Brain microvascular endothelial cell (primary cell): ENCODE results near the gene TRIM38.

ENCODE experiments used
- DNase-seq: peaks from one replicate; pipeline ENCODE4 v3.0.0-alpha.2; 2020
- H3K27ac ChIP-seq: fragments of 250-450 bp; sonication (Bioruptor Pico); 2 replicates; pipeline ENCODE4 v1.5.1; 2020; ENCODE audit warnings: mild to moderate bottlenecking, moderate library complexity
- H3K27me3 ChIP-seq: fragments of 250-450 bp; sonication (Bioruptor Pico); replicated peaks from 2 replicates; pipeline ENCODE4 v1.5.1; 2020; ENCODE audit warnings: mild to moderate bottlenecking
- H3K36me3 ChIP-seq: fragments of 250-450 bp; sonication (Bioruptor Pico); replicated peaks from 2 replicates; pipeline ENCODE4 v1.5.1; 2020; ENCODE audit warnings: mild to moderate bottlenecking
- H3K4me3 ChIP-seq: 2 replicates; pipeline ENCODE4 v1.5.1; 2011; ENCODE audit warnings: low read depth, mild to moderate bottlenecking, control low read depth, low read length, moderate library complexity
- in situ Hi-C: cut with HindIII; loops from 2 replicates; pipeline ENCODE4 v1.10.0; 2017; ENCODE audit warnings: low sequenced_read_pairs, low pct_ligation_motif_present
- TF ChIP-seq, protein P1 (sequence below): IDR thresholded peaks from 2 replicates; pipeline ENCODE4 v1.5.1; 2011; ENCODE audit warnings: low read depth, mild to moderate bottlenecking, moderate library complexity, low read length, control low read depth, inconsistent platforms; ENCODE audit errors: missing control alignments

TRIM38 gene

DNA sequence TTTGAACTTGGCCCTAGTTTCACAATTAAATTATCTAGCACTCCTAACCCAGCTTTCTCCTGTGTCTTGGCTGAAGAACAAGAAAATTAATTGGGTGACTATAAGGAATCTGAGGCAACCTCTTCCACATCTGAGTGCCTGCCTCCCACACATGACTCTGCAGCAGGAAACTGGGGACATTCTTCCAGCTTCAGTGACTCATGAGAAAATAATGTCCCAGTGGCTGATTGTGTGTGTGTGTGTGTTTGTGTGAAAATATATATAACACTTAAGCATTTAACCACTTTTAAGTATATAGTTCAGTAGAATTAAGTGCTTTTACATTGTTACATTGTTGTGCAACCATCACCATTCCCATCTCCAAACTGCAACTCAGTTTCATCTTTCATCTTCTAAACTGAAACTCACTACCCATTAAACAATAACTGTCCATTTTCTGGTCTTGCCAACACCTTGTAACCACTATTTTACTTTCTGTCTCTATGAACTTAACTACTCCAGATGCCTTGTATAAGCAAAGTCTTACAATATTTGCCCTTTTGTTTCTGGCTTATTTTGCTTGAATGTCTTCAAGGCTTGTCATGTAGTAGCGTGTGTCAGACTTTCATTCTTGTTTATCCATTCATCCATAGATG is 8.7 kb downstream of the TRIM38 start:
- in situ Hi-C loops: no loop called here
- TF ChIP-seq, protein P1, sequence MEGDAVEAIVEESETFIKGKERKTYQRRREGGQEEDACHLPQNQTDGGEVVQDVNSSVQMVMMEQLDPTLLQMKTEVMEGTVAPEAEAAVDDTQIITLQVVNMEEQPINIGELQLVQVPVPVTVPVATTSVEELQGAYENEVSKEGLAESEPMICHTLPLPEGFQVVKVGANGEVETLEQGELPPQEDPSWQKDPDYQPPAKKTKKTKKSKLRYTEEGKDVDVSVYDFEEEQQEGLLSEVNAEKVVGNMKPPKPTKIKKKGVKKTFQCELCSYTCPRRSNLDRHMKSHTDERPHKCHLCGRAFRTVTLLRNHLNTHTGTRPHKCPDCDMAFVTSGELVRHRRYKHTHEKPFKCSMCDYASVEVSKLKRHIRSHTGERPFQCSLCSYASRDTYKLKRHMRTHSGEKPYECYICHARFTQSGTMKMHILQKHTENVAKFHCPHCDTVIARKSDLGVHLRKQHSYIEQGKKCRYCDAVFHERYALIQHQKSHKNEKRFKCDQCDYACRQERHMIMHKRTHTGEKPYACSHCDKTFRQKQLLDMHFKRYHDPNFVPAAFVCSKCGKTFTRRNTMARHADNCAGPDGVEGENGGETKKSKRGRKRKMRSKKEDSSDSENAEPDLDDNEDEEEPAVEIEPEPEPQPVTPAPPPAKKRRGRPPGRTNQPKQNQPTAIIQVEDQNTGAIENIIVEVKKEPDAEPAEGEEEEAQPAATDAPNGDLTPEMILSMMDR: no peak
- no peaks in the 10 kb centered on the region for H3K27me3 ChIP-seq
- no peak overlapping the region for H3K4me3 ChIP-seq
- H3K36me3 ChIP-seq: peaks cover 71% of the 10 kb centered on the region
- peak overlapping the region; percentile 65 for H3K27ac ChIP-seq
- peak; percentile 86 for DNase-seq

DNA sequence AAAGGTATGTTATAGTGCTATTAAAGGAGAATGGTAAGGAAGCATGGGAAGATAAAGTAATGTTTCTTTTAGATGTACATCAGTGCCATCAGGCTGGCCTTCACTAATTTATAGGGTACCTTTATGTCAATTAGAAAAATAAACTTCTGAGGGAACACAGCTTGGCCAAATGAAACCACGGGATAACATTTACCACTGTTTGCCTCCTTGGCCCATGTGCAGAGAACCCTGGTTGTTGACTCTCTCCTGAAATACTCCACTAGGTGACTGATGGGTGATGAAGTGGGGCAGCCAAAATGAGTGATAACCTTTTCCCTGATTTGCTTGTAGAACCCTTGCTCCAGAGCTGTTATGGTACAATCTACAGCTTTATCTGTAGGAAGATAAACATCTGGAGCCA is 9.5 kb downstream of the TRIM38 start:
- Histone ChIP-seq H3K4me3 (no peak overlapping the region), H3K36me3 (peaks cover 70% of the 10 kb centered on the region), H3K27ac (peak overlapping the region; percentile 65), H3K27me3 (no peaks in the 10 kb centered on the region)
- DNase-seq: no peak
- in situ Hi-C loops: no loop called here
- TF ChIP-seq, protein P1: no peak

DNA sequence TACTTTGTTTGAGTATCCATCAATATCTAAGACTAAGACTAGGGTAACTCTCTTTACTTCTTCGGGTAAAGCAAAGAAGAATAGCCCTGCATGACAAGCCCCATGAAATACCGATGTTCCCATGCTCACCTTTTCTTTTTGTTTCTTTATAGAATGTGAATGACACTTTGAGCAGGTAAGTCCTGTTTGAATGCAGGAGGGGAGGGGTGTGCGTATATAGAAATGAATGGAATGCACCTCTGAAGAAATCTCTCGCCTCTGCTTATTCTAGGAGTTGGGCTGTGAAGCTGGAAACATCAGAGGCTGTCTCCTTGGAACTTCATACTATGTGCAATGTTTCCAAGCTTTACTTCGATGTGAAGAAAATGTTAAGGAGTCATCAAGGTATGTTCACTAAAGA is 10.3 kb downstream of the TRIM38 start:
- TF ChIP-seq, protein P1: no peak
- in situ Hi-C loops: no loop called here
- Histone ChIP-seq H3K36me3 (peaks cover 68% of the 10 kb centered on the region), H3K4me3 (no peak overlapping the region), H3K27ac (no peak overlapping the region), H3K27me3 (no peaks in the 10 kb centered on the region)
- no peak for DNase-seq

DNA sequence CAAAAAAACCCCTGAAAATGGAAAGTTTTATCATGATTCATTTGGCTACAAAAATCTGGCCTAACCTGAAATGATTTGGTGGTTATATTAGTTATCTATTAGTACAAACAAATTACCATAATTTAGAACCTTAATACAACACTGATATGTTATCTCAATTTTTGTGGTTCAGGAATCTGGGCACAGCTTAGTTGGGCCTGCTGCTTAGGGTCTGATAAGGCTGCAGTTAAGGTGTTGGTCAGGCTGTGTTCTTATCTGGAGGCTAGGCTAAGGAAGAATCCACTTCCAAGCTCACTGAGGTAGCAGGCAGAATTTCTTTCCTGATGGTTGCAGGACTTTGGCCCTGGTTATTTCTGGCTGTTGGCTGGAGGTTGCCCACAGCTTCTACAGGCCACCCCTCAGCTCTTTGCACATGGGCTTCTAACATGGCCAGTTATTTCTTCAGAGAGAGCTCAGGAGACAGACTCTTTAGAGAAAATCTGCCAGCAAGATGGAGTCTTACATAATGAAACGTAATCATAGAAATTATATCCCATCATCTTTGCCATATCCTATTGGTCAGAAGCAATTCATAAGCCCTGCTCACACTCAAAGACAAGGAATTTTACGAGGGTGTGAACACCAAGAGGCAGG is 11.4 kb downstream of the TRIM38 start:
- Histone ChIP-seq H3K27me3 (no peaks in the 10 kb centered on the region), H3K27ac (no peak overlapping the region), H3K4me3 (no peak overlapping the region), H3K36me3 (peaks cover 64% of the 10 kb centered on the region)
- TF ChIP-seq, protein P1: no peak
- in situ Hi-C loops: no loop called here
- no peak for DNase-seq

DNA sequence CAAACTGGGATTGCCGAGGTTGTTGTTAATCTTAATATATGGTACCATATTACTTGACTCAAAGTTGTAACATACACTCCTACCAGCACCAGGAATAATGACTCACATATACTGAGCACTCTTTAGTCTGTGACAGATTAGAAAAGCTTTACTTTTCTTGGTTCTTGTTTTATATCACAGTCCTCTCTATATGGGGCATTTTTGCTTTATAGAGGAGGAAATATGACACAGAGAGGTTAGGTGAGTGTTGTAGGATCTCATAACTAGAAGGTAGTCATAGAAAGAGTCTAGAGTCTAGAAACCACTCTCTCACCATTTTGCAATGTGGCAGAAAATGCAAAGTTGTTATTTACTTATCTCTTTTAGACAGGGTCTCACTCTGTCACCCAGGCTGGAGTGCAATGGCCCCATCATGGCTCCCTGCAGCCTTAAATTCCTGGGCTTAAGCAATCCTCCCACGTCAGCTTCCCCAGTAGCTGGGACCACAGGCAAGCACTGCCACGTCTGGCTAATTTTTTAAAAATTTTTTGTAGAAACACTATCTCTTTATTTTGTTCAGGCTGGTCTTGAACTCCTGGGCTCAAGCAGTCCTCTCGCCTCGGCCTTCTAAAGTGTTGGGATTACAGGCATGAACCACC is 13.4 kb downstream of the TRIM38 start:
- H3K27me3 ChIP-seq: no peaks in the 10 kb centered on the region
- no peak overlapping the region for H3K4me3 ChIP-seq
- in situ Hi-C loops: no loop called here
- H3K27ac ChIP-seq: no peak overlapping the region
- TF ChIP-seq, protein P1: no peak
- no peak for DNase-seq
- peaks cover 50% of the 10 kb centered on the region for H3K36me3 ChIP-seq
